SKM-1 (cell line): Measurements from ENCODE around the gene GSS.

Source experiments
- DNase-seq: peaks from one replicate; lab custom pipeline; 2025; ENCODE audit not compliant: unreplicated experiment; lab: John Stamatoyannopoulos, UW

The GSS gene

GRCh38 chr20:34947336-34947735 is 8.3 kb downstream of the GSS start:
- DNase-seq: no peak

GRCh38 chr20:34946661-34947060 is 8.9 kb downstream of the GSS start:
- no peak for DNase-seq

GRCh38 chr20:34945315-34946077 is 10.1 kb downstream of the GSS start:
- no peak for DNase-seq

GRCh38 chr20:34943808-34944567 is 11.6 kb downstream of the GSS start:
- DNase-seq: no peak

- DNase-seq: no peak
Measured at GRCh38 chr20:34942301-34942700, 13.3 kb downstream of the GSS start.

- no peak for DNase-seq
Measured at GRCh38 chr20:34941226-34941625, 14.4 kb downstream of the GSS start.

- DNase-seq: no peak
Measured at GRCh38 chr20:34940081-34940481, 15.5 kb downstream of the GSS start.

GRCh38 chr20:34938466-34939163 is 17.0 kb downstream of the GSS start:
- DNase-seq: peak; percentile 43

- no peak for DNase-seq
Measured at GRCh38 chr20:34931771-34932170, 23.8 kb downstream of the GSS start.

- no peak for DNase-seq
Measured at GRCh38 chr20:34928411-34928810, 27.2 kb downstream of the GSS start.

GRCh38 chr20:34927736-34928135 is 27.9 kb downstream of the GSS start:
- DNase-seq: no peak

- DNase-seq: no peak
Measured at GRCh38 chr20:34926581-34926980, 29.0 kb downstream of the GSS start.

- no peak for DNase-seq
Measured at GRCh38 chr20:34925981-34926380, 29.6 kb downstream of the GSS start.

GRCh38 chr20:34925341-34925740 is 30.3 kb downstream of the GSS start:
- DNase-seq: no peak

GRCh38 chr20:34923414-34923813 is 32.2 kb downstream of the GSS start:
- DNase-seq: no peak

- DNase-seq: no peak
Measured at GRCh38 chr20:34922654-34923381, 32.8 kb downstream of the GSS start.

GRCh38 chr20:34921436-34921835 is 34.2 kb downstream of the GSS start:
- no peak for DNase-seq

GRCh38 chr20:34920055-34920454 is 35.6 kb downstream of the GSS start:
- DNase-seq: no peak

- no peak for DNase-seq
Measured at GRCh38 chr20:34916774-34917354, 38.7 kb downstream of the GSS start.

GRCh38 chr20:34915749-34916455 is 39.7 kb downstream of the GSS start:
- DNase-seq: no peak
